Stomach (tissue), 4 donors: ENCODE results near the gene ABCB7.

Experiments used
- POLR2A ChIP-seq, 4 donors: fragments of 450-650 bp; IDR thresholded peaks; one replicate each; pipeline ENCODE4 v1.6.1; 2016; ENCODE audit warnings: antibody characterized with exemption in 4 of 4, control low read depth in 2 of 4, mild to moderate bottlenecking in 1 of 4, moderate library complexity in 1 of 4
- POLR2AphosphoS5 ChIP-seq, 3 donors: sonication (generic); formaldehyde crosslinking; IDR thresholded peaks; one replicate each; pipeline ENCODE4 v1.6.1; 2016; ENCODE audit warnings: antibody characterized with exemption in 3 of 3
- TF ChIP-seq, protein P1 (sequence below), 7 experiments: fragments of 450-650 bp in 4 of 7; fragments of 200-600 bp in 3 of 7; sonication (generic) in 3 of 7; IDR thresholded peaks; one replicate each; pipeline ENCODE4 v1.5.1; 2016 to 2019; ENCODE audit warnings: antibody characterized with exemption in 7 of 7, control low read depth in 2 of 7, mild to moderate bottlenecking in 1 of 7

DNA sequence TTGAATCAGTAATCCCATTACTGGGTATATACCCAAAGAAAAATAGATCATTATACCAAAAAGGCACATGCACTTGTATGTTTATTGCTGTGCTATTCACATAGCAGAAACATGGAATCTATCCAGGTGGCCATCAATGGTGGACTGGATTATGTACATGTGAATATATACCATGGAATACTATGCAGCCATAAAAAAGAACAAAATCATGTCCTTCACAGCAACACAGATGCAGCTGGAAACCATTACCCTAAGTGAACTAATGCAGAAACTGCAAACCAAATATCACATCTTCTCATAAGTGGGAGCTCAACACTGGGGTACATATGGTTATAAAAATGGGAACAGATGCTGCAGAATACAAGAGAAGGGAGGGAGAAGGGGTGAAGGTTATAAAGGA lies 110.7 kb downstream of the ABCB7 start:
- no peak for TF ChIP-seq POLR2A (IDR thresholded peaks at IDR 0.05)
- TF ChIP-seq, protein P1, sequence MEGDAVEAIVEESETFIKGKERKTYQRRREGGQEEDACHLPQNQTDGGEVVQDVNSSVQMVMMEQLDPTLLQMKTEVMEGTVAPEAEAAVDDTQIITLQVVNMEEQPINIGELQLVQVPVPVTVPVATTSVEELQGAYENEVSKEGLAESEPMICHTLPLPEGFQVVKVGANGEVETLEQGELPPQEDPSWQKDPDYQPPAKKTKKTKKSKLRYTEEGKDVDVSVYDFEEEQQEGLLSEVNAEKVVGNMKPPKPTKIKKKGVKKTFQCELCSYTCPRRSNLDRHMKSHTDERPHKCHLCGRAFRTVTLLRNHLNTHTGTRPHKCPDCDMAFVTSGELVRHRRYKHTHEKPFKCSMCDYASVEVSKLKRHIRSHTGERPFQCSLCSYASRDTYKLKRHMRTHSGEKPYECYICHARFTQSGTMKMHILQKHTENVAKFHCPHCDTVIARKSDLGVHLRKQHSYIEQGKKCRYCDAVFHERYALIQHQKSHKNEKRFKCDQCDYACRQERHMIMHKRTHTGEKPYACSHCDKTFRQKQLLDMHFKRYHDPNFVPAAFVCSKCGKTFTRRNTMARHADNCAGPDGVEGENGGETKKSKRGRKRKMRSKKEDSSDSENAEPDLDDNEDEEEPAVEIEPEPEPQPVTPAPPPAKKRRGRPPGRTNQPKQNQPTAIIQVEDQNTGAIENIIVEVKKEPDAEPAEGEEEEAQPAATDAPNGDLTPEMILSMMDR (IDR thresholded peaks at IDR 0.05): no peak
- no peak for TF ChIP-seq POLR2AphosphoS5 (IDR thresholded peaks at IDR 0.05)
